GM23338 (cell line): ENCODE data around the gene LAPTM5.

ENCODE experiments used
- EZH2 ChIP-seq: fragments of 200-600 bp; sonication (generic); IDR thresholded peaks from one replicate; pipeline ENCODE4 v1.8.0; 2017; ENCODE audit warnings: antibody characterized with exemption, mild to moderate bottlenecking, low read depth; ENCODE audit not compliant: unreplicated experiment
- POLR2AphosphoS5 ChIP-seq: IDR thresholded peaks from 2 replicates; pipeline ENCODE4 v1.6.1; 2016; ENCODE audit warnings: antibody characterized with exemption, low read depth
- TF ChIP-seq, protein P1 (sequence below), 2 experiments: fragments of 200-600 bp in 1 of 2; sonication (generic) in 1 of 2; conservative IDR thresholded peaks; 2 replicates each; pipeline versions ENCODE4 v1.5.1 to v1.6.1; 2016 to 2017; ENCODE audit warnings: antibody characterized with exemption in 2 of 2, low read depth in 2 of 2, mild to moderate bottlenecking in 2 of 2, moderate library complexity in 1 of 2

DNA sequence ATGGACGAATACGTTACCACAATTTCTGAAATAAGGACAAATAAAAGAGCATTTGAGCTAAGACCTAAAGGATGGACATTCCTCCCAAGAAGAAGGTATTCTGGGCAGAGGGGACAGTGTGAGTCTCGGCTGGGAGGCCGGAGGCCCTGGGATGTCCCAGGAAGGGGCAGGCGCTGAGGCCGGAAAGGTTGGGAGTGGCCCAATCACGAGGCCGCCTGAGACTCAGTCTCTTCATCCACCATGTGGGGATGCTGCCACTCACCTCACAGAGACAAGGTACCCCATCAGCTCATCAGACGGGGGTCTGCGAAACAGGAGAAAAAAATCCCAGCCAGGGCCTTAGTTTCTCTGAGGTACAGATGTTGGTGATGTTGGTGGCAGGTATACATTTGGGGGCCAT, 24.3 kb upstream of the LAPTM5 start:
- TF ChIP-seq, protein P1, sequence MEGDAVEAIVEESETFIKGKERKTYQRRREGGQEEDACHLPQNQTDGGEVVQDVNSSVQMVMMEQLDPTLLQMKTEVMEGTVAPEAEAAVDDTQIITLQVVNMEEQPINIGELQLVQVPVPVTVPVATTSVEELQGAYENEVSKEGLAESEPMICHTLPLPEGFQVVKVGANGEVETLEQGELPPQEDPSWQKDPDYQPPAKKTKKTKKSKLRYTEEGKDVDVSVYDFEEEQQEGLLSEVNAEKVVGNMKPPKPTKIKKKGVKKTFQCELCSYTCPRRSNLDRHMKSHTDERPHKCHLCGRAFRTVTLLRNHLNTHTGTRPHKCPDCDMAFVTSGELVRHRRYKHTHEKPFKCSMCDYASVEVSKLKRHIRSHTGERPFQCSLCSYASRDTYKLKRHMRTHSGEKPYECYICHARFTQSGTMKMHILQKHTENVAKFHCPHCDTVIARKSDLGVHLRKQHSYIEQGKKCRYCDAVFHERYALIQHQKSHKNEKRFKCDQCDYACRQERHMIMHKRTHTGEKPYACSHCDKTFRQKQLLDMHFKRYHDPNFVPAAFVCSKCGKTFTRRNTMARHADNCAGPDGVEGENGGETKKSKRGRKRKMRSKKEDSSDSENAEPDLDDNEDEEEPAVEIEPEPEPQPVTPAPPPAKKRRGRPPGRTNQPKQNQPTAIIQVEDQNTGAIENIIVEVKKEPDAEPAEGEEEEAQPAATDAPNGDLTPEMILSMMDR (conservative IDR thresholded peaks at IDR 0.05; ENCODE audit: low read depth in 2 of 2), result no peak
- TF ChIP-seq POLR2AphosphoS5 (no peak), EZH2 (no peak)
